Ishikawa (cell line): Measurements from ENCODE around the gene CGB1.

Experiments
- CREB1 ChIP-seq: IDR thresholded peaks from 2 replicates; pipeline ENCODE4 v1.6.1; 2012; ENCODE audit warnings: low read depth
- EGR1 ChIP-seq: IDR thresholded peaks from 2 replicates; pipeline ENCODE4 v1.6.1; 2012
- FOXM1 ChIP-seq: IDR thresholded peaks from 2 replicates; pipeline ENCODE4 v1.6.1; 2012; ENCODE audit warnings: low read depth, borderline replicate concordance
- RAD21 ChIP-seq: IDR thresholded peaks from 2 replicates; pipeline ENCODE4 v1.6.1; 2012; ENCODE audit warnings: low read depth
- TCF12 ChIP-seq: IDR thresholded peaks from 2 replicates; pipeline ENCODE4 v1.6.1; 2012; ENCODE audit warnings: low read depth
- TEAD4 ChIP-seq: IDR thresholded peaks from 2 replicates; pipeline ENCODE4 v1.6.1; 2012
- TF ChIP-seq, protein P1 (sequence below): IDR thresholded peaks from 2 replicates; pipeline ENCODE4 v1.6.1; 2012

DNA sequence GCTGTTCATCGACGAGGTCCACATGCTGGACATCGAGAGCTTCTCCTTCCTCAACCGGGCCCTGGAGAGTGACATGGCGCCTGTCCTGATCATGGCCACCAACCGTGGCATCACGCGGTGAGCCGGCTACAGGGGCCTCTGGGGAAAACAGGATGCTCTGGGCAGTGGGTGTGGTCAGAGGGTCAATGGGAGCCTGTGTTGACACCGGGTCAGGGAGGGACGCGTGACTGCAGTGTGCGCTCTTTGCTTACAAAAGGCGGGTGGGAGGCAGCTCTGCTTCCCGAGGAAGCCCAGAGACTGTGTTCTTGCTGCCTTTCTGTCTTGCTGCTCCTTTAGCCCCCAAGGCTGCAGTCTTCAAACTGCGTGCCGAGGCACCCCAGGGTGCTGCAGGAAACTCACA lies 25.5 kb downstream of the CGB1 start:
- TF ChIP-seq RAD21 (no peak), CREB1 (no peak), EGR1 (no peak), TCF12 (no peak), FOXM1 (no peak), TEAD4 (no peak)
- TF ChIP-seq, protein P1, sequence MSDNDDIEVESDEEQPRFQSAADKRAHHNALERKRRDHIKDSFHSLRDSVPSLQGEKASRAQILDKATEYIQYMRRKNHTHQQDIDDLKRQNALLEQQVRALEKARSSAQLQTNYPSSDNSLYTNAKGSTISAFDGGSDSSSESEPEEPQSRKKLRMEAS: no peak
